Endothelial cell of umbilical vein (primary cell): ENCODE results near the gene PIGQ.

Source experiments
- CTCF ChIP-seq, 2 donors: IDR thresholded peaks; 1 replicate in 1 of 2; 2 replicates in 1 of 2; pipeline ENCODE4 v1.5.1; 2011; ENCODE audit warnings: low read length in 2 of 2, mild to moderate bottlenecking in 2 of 2, moderate library complexity in 2 of 2, control low read depth in 1 of 2, inconsistent platforms in 1 of 2, low read depth in 1 of 2; ENCODE audit not compliant: insufficient read depth in 1 of 2; ENCODE audit errors: extremely low read depth in 1 of 2
- FOS ChIP-seq: IDR thresholded peaks from 2 replicates; pipeline ENCODE4 v1.6.1; 2011; ENCODE audit warnings: mild to moderate bottlenecking, low read length, moderate library complexity, borderline replicate concordance; ENCODE audit not compliant: insufficient read depth
- MAX ChIP-seq: IDR thresholded peaks from 2 replicates; pipeline ENCODE4 v1.6.1; 2011; ENCODE audit not compliant: insufficient read depth, insufficient read length
- POLR2A ChIP-seq: IDR thresholded peaks from 2 replicates; pipeline ENCODE4 v1.6.1; 2012; ENCODE audit warnings: low read depth, mild to moderate bottlenecking, control low read depth, low read length

- peak in 1 of 2 donors; percentile 20 for TF ChIP-seq CTCF (IDR thresholded peaks at IDR 0.05; ENCODE audit: extremely low read depth in 1 of 2, insufficient read depth in 1 of 2, low read depth in 1 of 2, low read length in 2 of 2)
- no peak for TF ChIP-seq POLR2A
- no peak for TF ChIP-seq FOS
- no peak for TF ChIP-seq MAX
Measured at GRCh38 chr16:576823-577201, 7.0 kb downstream of the PIGQ start.
